ENCODE data around the gene SSC4D. TPM values are rescaled to one million over a fixed set of nuclear protein-coding genes. Genes with fewer than 3 reads are reported as not detected.

Gene SSC4D
- total and polyA plus RNA-seq, 9 of the 15 experiments (the other 6 are each of a cell fraction or from before 2014, with no cell fraction given), result 0.06 to 1.1 (median 0.85) TPM; not detected in 1

- TF ChIP-seq SIX5 (IDR thresholded peaks at IDR 0.05; ENCODE audit: borderline replicate concordance in 1 of 2, insufficient read depth in 1 of 2, low read depth in 1 of 2, low read length in 2 of 2) (no peak), E2F5 (CRISPR knock-in tag; IDR thresholded peaks at IDR 0.05) (no peak), HDGF (IDR thresholded peaks at IDR 0.05) (0 out of 2 replicates have a peak, but pooled peaks have one; percentile 41), RFX7 (CRISPR knock-in tag; IDR thresholded peaks at IDR 0.05) (no peak), TGIF2 (CRISPR knock-in tag; IDR thresholded peaks at IDR 0.05) (no peak), ZNF347 (CRISPR knock-in tag; IDR thresholded peaks at IDR 0.05; ENCODE audit: low read depth) (no peak)
These were observed 40.5 kb downstream of the SSC4D start (continued) for GRCh38 chr7:76369018-76369417.

GRCh38 chr7:76368190-76368589, 41.3 kb downstream of the SSC4D start:
- Histone ChIP-seq H3K36me3 (ENCODE audit: control insufficient read depth, insufficient read depth, low read length) (no peaks in the 10 kb centered on the region), H3K79me2 (ENCODE audit: control insufficient read depth, insufficient read depth, low read length) (no peaks in the 10 kb centered on the region), H2AFZ (ENCODE audit: low read depth, low read length) (no peak overlapping the region), H4K20me1 (replicated peaks; ENCODE audit: control insufficient read depth, insufficient read depth, low read length) (no peaks in the 10 kb centered on the region), H3K4me3 (no peak overlapping the region), H3K4me2 (ENCODE audit: insufficient read depth, low read length) (no peak overlapping the region), H3K9me1 (ENCODE audit: control insufficient read depth, insufficient read depth, low read length) (no peaks in the 10 kb centered on the region), H3K4me1 (replicated peaks in 1 of 2; ENCODE audit: control insufficient read depth in 2 of 2, insufficient read depth in 2 of 2, low read length in 2 of 2) (peaks cover 45 to 53% of the 10 kb centered on the region in 2 experiments), H3K9ac (ENCODE audit: insufficient read depth in 1 of 2, low read depth in 2 of 2, low read length in 2 of 2) (no peak overlapping the region), H3K27ac (ENCODE audit: extremely low read depth, low read depth, low read length) (no peak overlapping the region), H3K9me3 (replicated peaks; ENCODE audit: control insufficient read depth, insufficient read depth, low read depth, low read length) (no peaks in the 10 kb centered on the region), H3K27me3 (ENCODE audit: control insufficient read depth in 2 of 2, insufficient read depth in 2 of 2, low read length in 2 of 2) (no peaks in the 10 kb centered on the region)
- ATAC-seq (no peak), DNase-seq (ENCODE audit: extremely low read depth in 1 of 4, low spot score in 3 of 4) (no peak), FAIRE-seq (no peak)
- POLR2A ChIA-PET, result interaction anchor here (1.5 to 5.2 kb wide), 2 partner anchors 9 to 10 kb away, joined by 5 to 24 read pairs; partner anchors contain the start of gene YWHAG
- 80% methylated on average over 8 of the region's 8 CpGs for WGBS (ENCODE audit: insufficient coverage, low coverage, missing lambda C conversion rate)
- no peak for TF ChIP-seq BRCA1 (IDR thresholded peaks at IDR 0.05)
- TF ChIP-seq BRCA1 (CRISPR knock-in tag; IDR thresholded peaks at IDR 0.05), result no peak
- TF ChIP-seq KDM1A (IDR thresholded peaks at IDR 0.05), result peak in 1 of 2 experiments; percentile 38; a peak in 1 of 4 replicates
- TF ChIP-seq BCOR (IDR thresholded peaks at IDR 0.05), result peak; percentile 56
- TF ChIP-seq EHMT2 (IDR thresholded peaks at IDR 0.05), result 0 out of 2 replicates have a peak, but pooled peaks have one; percentile 16
- no TSS peak for BruUV-seq (replicated peaks)
- in situ Hi-C loops (cut with MboI), result no loop called here
- CTCF ChIA-PET (ENCODE audit: low intra/inter-chr PET ratio), result no interaction called here
- intact Hi-C loops (cut with micrococcal nuclease), result no loop called here

All from K562 (cell line).